A549 (cell line): ENCODE results near the gene RNASE8. TPM values are rescaled to one million over a fixed set of nuclear protein-coding genes. Genes with fewer than 3 reads are reported as not detected.

Experiments
- ATAC-seq, 2 experiments: fragments of 200-7000 bp in 1 of 2; fragments of >200 bp in 1 of 2; cut with Nextera tagmentation in 1 of 2; cut with Tn5 transposase in 1 of 2; 3 replicates each; pipeline versions ENCODE4 v1.8.0 to v1.9.1; 2018 to 2020; ENCODE audit warnings: mild to moderate bottlenecking in 1 of 2, moderate library complexity in 1 of 2
- CTCF ChIA-PET: fragments of 300-600 bp; sonication (Branson Sonifier 250); formaldehyde crosslinking; extraction: SDS; loops from one replicate; lab custom pipeline; 2021; ENCODE audit warnings: antibody characterized with exemption, inconsistent platforms; lab: Yijun Ruan, JAX
- POLR2A ChIA-PET: fragments of 350-600 bp; formaldehyde crosslinking; extraction: SDS; loops from one replicate; lab custom pipeline; 2021; ENCODE audit warnings: antibody characterized with exemption, inconsistent platforms; lab: Yijun Ruan, JAX
- DNase-seq, 2 experiments: peaks; one replicate each; pipeline versions ENCODE4 v3.0.0 to v3.0.0-alpha.2; 2011 to 2016; ENCODE audit warnings: low read depth in 1 of 2, low spot score in 1 of 2
- FAIRE-seq: peaks from 2 replicates; lab custom pipeline; 2011; peaks lifted over from hg19 to GRCh38; lab: Jason Lieb, UNC
- H3K27ac ChIP-seq, 2 experiments: fragments of >200 bp; sonication (Bioruptor Twin); formaldehyde crosslinking; 3 replicates each; pipeline ENCODE4 v1.5.1; 2016 to 2017
- H3K4me1 ChIP-seq: fragments of >200 bp; sonication (Bioruptor Twin); formaldehyde crosslinking; 3 replicates; pipeline ENCODE4 v1.6.1; 2016
- H3K4me2 ChIP-seq: fragments of >200 bp; sonication (Bioruptor Twin); formaldehyde crosslinking; 3 replicates; pipeline ENCODE4 v1.6.1; 2016
- H3K4me3 ChIP-seq: fragments of >200 bp; sonication (Bioruptor Twin); formaldehyde crosslinking; 3 replicates; pipeline ENCODE4 v1.5.1; 2016
- H3K9me3 ChIP-seq: fragments of >200 bp; sonication (Bioruptor Twin); formaldehyde crosslinking; 3 replicates; pipeline ENCODE4 v1.6.1; 2016
- ATOH8 ChIP-seq: fragments of 250-450 bp; sonication (Bioruptor Pico); IDR thresholded peaks from 2 replicates; pipeline ENCODE4 v1.5.0; 2020; ENCODE audit warnings: low read depth, mild to moderate bottlenecking, moderate library complexity
- BHLHE40 ChIP-seq: IDR thresholded peaks from 2 replicates; pipeline ENCODE4 v1.6.1; 2012; ENCODE audit warnings: low read depth, low read length, inconsistent platforms
- CBX2 ChIP-seq: fragments of 200-600 bp; sonication (generic); IDR thresholded peaks from 2 replicates; pipeline ENCODE4 v1.6.1; 2016; ENCODE audit warnings: low read depth, mild to moderate bottlenecking, borderline replicate concordance
- CHD2 ChIP-seq: fragments of 150-350 bp; IDR thresholded peaks from 2 replicates; pipeline ENCODE4 v1.6.1; 2014; ENCODE audit warnings: low read length; ENCODE audit not compliant: partially characterized antibody
- EHF ChIP-seq: fragments of 250-450 bp; sonication (Bioruptor Pico); IDR thresholded peaks from 2 replicates; pipeline ENCODE4 v1.5.0; 2020; ENCODE audit warnings: mild to moderate bottlenecking
- EHMT2 ChIP-seq: fragments of 200-600 bp; sonication (generic); IDR thresholded peaks from 2 replicates; pipeline ENCODE4 v1.6.1; 2016; ENCODE audit warnings: antibody characterized with exemption, low read depth, mild to moderate bottlenecking, moderate library complexity
- ELK1 ChIP-seq: fragments of 150-350 bp; IDR thresholded peaks from 2 replicates; pipeline ENCODE4 v1.6.1; 2014; ENCODE audit warnings: low read depth, mild to moderate bottlenecking, low read length
- EP300 ChIP-seq, 2 experiments: fragments of >200 bp; sonication (Bioruptor Twin); formaldehyde crosslinking; IDR thresholded peaks; 2 replicates in 1 of 2; 3 replicates in 1 of 2; pipeline ENCODE4 v1.6.1; 2016 to 2017
- FOSB ChIP-seq: fragments of 250-450 bp; sonication (Bioruptor Pico); IDR thresholded peaks from 2 replicates; pipeline ENCODE4 v1.5.0; 2020; ENCODE audit warnings: mild to moderate bottlenecking, moderate library complexity
- FOSL2 ChIP-seq, 2 experiments: fragments of 450-650 bp in 1 of 2; fragments of >200 bp in 1 of 2; sonication (Bioruptor Twin) in 1 of 2; formaldehyde crosslinking; IDR thresholded peaks; 2 replicates each; pipeline versions ENCODE4 v1.5.0 to v1.6.1; 2016 to 2020; ENCODE audit warnings: mild to moderate bottlenecking in 1 of 2, moderate library complexity in 1 of 2
- FOXS1 ChIP-seq: fragments of 250-450 bp; sonication (Bioruptor Pico); IDR thresholded peaks from 2 replicates; pipeline ENCODE4 v1.5.0; 2020; ENCODE audit warnings: mild to moderate bottlenecking, moderate library complexity
- GATA3 ChIP-seq: IDR thresholded peaks from 2 replicates; pipeline ENCODE4 v1.6.1; 2012; ENCODE audit warnings: borderline replicate concordance
- JUN ChIP-seq, 2 experiments: fragments of >200 bp; sonication (Bioruptor Twin); formaldehyde crosslinking; IDR thresholded peaks; 2 replicates in 1 of 2; 3 replicates in 1 of 2; pipeline ENCODE4 v1.6.1; 2016 to 2017
- JUNB ChIP-seq: fragments of >200 bp; sonication (Bioruptor Twin); formaldehyde crosslinking; IDR thresholded peaks from 2 replicates; pipeline ENCODE4 v1.6.1; 2016
- KDM1A ChIP-seq: fragments of 200-600 bp; sonication (generic); IDR thresholded peaks from 2 replicates; pipeline ENCODE4 v1.6.1; 2016; ENCODE audit warnings: low read depth, mild to moderate bottlenecking
- NFE2L2 ChIP-seq: fragments of 150-350 bp; conservative IDR thresholded peaks from 2 replicates; pipeline ENCODE4 v1.6.1; 2014; ENCODE audit warnings: low read length
- NPAS2 ChIP-seq: fragments of 250-450 bp; sonication (Bioruptor Pico); IDR thresholded peaks from 2 replicates; pipeline ENCODE4 v1.8.0; 2022; ENCODE audit warnings: mild to moderate bottlenecking, moderate library complexity, borderline replicate concordance
- PBX3 ChIP-seq: IDR thresholded peaks from 2 replicates; pipeline ENCODE4 v1.6.1; 2012
- RAD21 ChIP-seq, 2 experiments: fragments of >200 bp in 1 of 2; sonication (Bioruptor Twin) in 1 of 2; formaldehyde crosslinking in 1 of 2; IDR thresholded peaks in 1 of 2; conservative IDR thresholded peaks in 1 of 2; 2 replicates in 1 of 2; 3 replicates in 1 of 2; pipeline ENCODE4 v1.6.1; 2012 to 2018; ENCODE audit warnings: inconsistent platforms in 1 of 2
- RARB ChIP-seq: fragments of 250-450 bp; sonication (Bioruptor Pico); IDR thresholded peaks from 2 replicates; pipeline ENCODE4 v1.8.0; 2021; ENCODE audit warnings: mild to moderate bottlenecking, moderate library complexity
- RCOR1 ChIP-seq: fragments of 150-350 bp; IDR thresholded peaks from 2 replicates; pipeline ENCODE4 v1.6.1; 2014; ENCODE audit warnings: antibody characterized with exemption, low read length, low read depth
- RFX5 ChIP-seq: fragments of 450-650 bp; IDR thresholded peaks from 2 replicates; pipeline ENCODE4 v1.7.1; 2014; ENCODE audit warnings: antibody characterized with exemption, mild to moderate bottlenecking, moderate library complexity
- RNF2 ChIP-seq: fragments of 200-600 bp; sonication (generic); IDR thresholded peaks from 2 replicates; pipeline ENCODE4 v1.6.1; 2016; ENCODE audit warnings: low read depth, mild to moderate bottlenecking, antibody characterized with exemption, moderate library complexity, borderline replicate concordance
- SMC3 ChIP-seq: fragments of >200 bp; sonication (Bioruptor Twin); formaldehyde crosslinking; IDR thresholded peaks from 3 replicates; pipeline ENCODE4 v1.6.1; 2018; ENCODE audit warnings: inconsistent platforms
- TFCP2L1 ChIP-seq: fragments of 250-450 bp; sonication (Bioruptor Pico); IDR thresholded peaks from 2 replicates; pipeline ENCODE4 v1.5.0; 2021; ENCODE audit warnings: mild to moderate bottlenecking
- ZFP36 ChIP-seq: fragments of 450-650 bp; IDR thresholded peaks from 2 replicates; pipeline ENCODE4 v1.6.1; 2014; ENCODE audit warnings: borderline replicate concordance; ENCODE audit not compliant: partially characterized antibody
- WGBS: methylation state at CpG from one replicate; pipeline ENCODE4 v1.1.6; 2017; ENCODE audit errors: missing lambda C conversion rate; 5-methylcytosine and 5-hydroxymethylcytosine counted together
- polyA plus RNA-seq, 4 experiments: library from polyadenylated mRNA; depleted of rRNA in 3 of 4; stranded (reverse); fragments of >200 nt; fragmentation: RNase III in 1 of 4; extraction: RNeasy Plus Mini Kit Qiagen cat#74134 plus additional on column Dnase treatment in 1 of 4; gene quantifications; 2 replicates in 3 of 4; 3 replicates in 1 of 4; pipeline ENCODE4 v1.2.3, GENCODE V29; 2011 to 2017

RNASE8 gene
- polyA plus RNA-seq, 2 of the 4 experiments (the other 2 are of a cell fraction), result not detected

- no peak for TF ChIP-seq RCOR1
- no peak for TF ChIP-seq FOXS1 (CRISPR knock-in tag)
- TF ChIP-seq FOSB, result no peak
- TF ChIP-seq KDM1A, result no peak
- TF ChIP-seq, all 56 proteins: peak for 0
Measured at GRCh38 chr14:21026274-21026987, 31.2 kb upstream of the RNASE8 start (continued).

- no peak overlapping the region for H3K4me3 ChIP-seq
- H3K9me3 ChIP-seq, result no peaks in the 10 kb centered on the region
- ATAC-seq, result no peak
- H3K4me2 ChIP-seq, result no peak overlapping the region
- CTCF ChIA-PET, result interaction anchor here (1.2 to 12.5 kb wide), 7 partner anchors 9 to 66 kb away, joined by 3 to 210 read pairs (median 8); no protein-coding TSS in a partner anchor
- WGBS, result 60% methylated on average over 3 of the region's 3 CpGs
- POLR2A ChIA-PET, result no interaction called here
- no peak for TF ChIP-seq NFE2L2
- TF ChIP-seq ATOH8 (CRISPR knock-in tag), result no peak
- no peak for TF ChIP-seq ZFP36
- TF ChIP-seq RAD21 (conservative IDR thresholded peaks at IDR 0.05 in 1 of 2, IDR thresholded peaks at IDR 0.05 in 1 of 2), result no peak
- TF ChIP-seq BHLHE40, result no peak
- TF ChIP-seq PBX3, result no peak
- TF ChIP-seq RARB, result no peak
- TF ChIP-seq KDM1A, result no peak
- TF ChIP-seq, all 56 proteins: peak for 0
- FAIRE-seq (no peak), DNase-seq (no peak)
- Histone ChIP-seq H3K4me1 (0 out of 3 replicates have a peak, but pooled peaks cover 3% of the 10 kb centered on the region), H3K27ac (no peak overlapping the region)
Measured at GRCh38 chr14:21026988-21027315, 30.7 kb upstream of the RNASE8 start.

- Histone ChIP-seq H3K27ac (no peak within 1 kb of the TSS), H3K4me3 (no peak within 1 kb of the TSS), H3K4me1 (0 out of 3 replicates have a peak, but pooled peaks cover 3% of the 10 kb centered on the region), H3K9me3 (no peaks in the 10 kb centered on the region), H3K4me2 (no peak within 1 kb of the TSS)
- DNase-seq, result no peak
- 81% methylated on average over 5 of the region's 5 CpGs for WGBS
- TF ChIP-seq FOSL2 (IDR thresholded peaks at IDR 0.05) (no peak), FOSL2 (CRISPR knock-in tag; IDR thresholded peaks at IDR 0.05) (no peak), FOSB (no peak), JUN (IDR thresholded peaks at IDR 0.05) (no peak), CHD2 (no peak)
- CTCF ChIA-PET, result interaction anchor here (0.7 to 12.5 kb wide), 5 partner anchors 10 to 332 kb away, joined by 3 to 210 read pairs (median 3); no protein-coding TSS in a partner anchor
- no peak for FAIRE-seq
- ATAC-seq, result no peak
- POLR2A ChIA-PET, result no interaction called here
Measured at GRCh38 chr14:21029917-21030316, 27.7 kb upstream of the RNASE8 start, which contains the start of gene TPPP2. TSS of gene TPPP2 (plus strand) at chr14:21030217. CDS start at chr14:21030582, 365 bp downstream.

- ChIA-PET CTCF (interaction anchor here (0.7 to 12.5 kb wide), 5 partner anchors 9 to 332 kb away, joined by 3 to 210 read pairs (median 10); no protein-coding TSS in a partner anchor), POLR2A (no interaction called here)
- FAIRE-seq, result no peak
- ATAC-seq, result no peak
- Histone ChIP-seq H3K9me3 (no peaks in the 10 kb centered on the region), H3K4me1 (0 out of 3 replicates have a peak, but pooled peaks cover 3% of the 10 kb centered on the region), H3K4me3 (no peak overlapping the region), H3K4me2 (no peak overlapping the region), H3K27ac (no peak overlapping the region)
- TF ChIP-seq CBX2 (no peak), RFX5 (no peak), SMC3 (no peak), BHLHE40 (no peak), ELK1 (no peak), TFCP2L1 (CRISPR knock-in tag) (no peak), JUNB (no peak), RCOR1 (no peak), EP300 (IDR thresholded peaks at IDR 0.05) (no peak), GATA3 (no peak), FOSL2 (IDR thresholded peaks at IDR 0.05) (no peak), FOSL2 (CRISPR knock-in tag; IDR thresholded peaks at IDR 0.05) (no peak), FOSB (no peak), NPAS2 (CRISPR knock-in tag) (no peak), RNF2 (no peak), RAD21 (conservative IDR thresholded peaks at IDR 0.05 in 1 of 2, IDR thresholded peaks at IDR 0.05 in 1 of 2) (no peak), EHF (CRISPR knock-in tag) (no peak), EHMT2 (no peak)
- WGBS, result 59% methylated on average over 12 of the region's 12 CpGs
- no peak for DNase-seq
Measured at GRCh38 chr14:21030531-21030930, 27.1 kb upstream of the RNASE8 start.
